Left kidney (tissue), 2 donors: ENCODE results near the gene KLF7. TPM values are rescaled to one million over a fixed set of nuclear protein-coding genes. Genes with fewer than 3 reads are reported as not detected.

Source experiments
- DNase-seq: peaks from one replicate; pipeline ENCODE4 v3.0.0-alpha.2; 2013
- polyA plus RNA-seq: library from polyadenylated mRNA; unstranded; fragments of 120-200 nt; gene quantifications from one replicate; pipeline ENCODE4 v1.2.1, GENCODE V29; 2013; ENCODE audit not compliant: insufficient read length

KLF7 gene
- polyA plus RNA-seq, 1 donor, result 25.7 TPM

- DNase-seq, result no peak
Measured at GRCh38 chr2:207126724-207127308, 38.9 kb downstream of the KLF7 start.

- no peak for DNase-seq
Measured at GRCh38 chr2:207123776-207124391, 41.9 kb downstream of the KLF7 start.

- no peak for DNase-seq
Measured at GRCh38 chr2:207123335-207123744, 42.4 kb downstream of the KLF7 start.

DNA sequence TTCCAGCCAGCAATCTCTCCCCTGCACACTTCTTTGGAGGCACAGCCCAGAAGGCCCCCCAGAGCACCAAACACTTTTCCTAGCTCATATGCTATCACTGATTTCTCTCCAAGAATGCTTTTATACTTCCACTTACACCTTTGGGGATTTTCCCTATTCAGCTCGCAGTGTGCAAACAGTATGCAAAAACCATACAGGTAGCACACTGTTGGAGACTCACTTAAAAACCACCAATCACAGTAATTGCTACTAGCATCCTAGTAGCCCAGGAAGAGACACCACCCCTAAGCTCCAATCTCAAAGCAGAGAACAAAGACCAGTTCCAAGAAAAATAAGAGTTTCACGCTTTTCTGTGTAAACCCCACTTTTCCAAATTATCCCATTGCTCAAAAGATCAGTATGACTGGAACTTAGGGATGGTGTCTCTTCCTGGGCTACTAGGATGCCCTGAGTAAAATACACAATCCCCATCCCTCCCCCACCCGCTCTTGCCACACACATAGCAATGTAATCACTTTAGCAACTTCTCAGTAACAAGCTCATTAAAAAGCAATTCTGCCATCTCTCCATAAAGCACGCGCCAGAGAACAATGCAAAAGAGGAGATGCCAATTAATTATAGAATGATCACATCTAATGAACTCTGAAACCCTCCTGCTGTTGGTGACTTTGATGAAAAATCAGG lies 43.0 kb downstream of the KLF7 start:
- no peak for DNase-seq

GRCh38 chr2:207121784-207122183 lies 44.0 kb downstream of the KLF7 start:
- no peak for DNase-seq

- no peak for DNase-seq
Measured at GRCh38 chr2:207119048-207119447, 46.7 kb downstream of the KLF7 start.

- no peak for DNase-seq
Measured at GRCh38 chr2:207117668-207118067, 48.1 kb downstream of the KLF7 start.

GRCh38 chr2:207115715-207116364 lies 49.9 kb downstream of the KLF7 start:
- DNase-seq, result no peak

DNA sequence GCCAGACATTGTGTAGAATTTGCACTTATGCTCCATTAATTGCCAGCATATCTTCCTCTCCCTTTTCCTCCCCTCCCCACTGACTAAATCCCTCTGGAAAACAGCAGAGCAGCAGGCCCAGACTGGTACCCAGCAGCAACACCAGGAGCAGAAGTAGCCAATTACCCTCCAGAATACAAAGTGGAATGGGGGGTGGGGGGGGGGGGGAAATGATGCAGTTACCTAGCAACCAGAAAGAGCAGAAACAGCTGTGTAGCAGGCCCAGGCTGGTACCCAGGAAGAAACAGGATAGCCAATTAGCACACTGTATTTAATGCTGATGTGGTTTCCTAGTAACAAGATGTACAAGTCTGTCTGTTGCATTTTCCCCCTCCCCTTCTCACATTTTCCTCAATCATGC lies 52.3 kb downstream of the KLF7 start:
- DNase-seq, result no peak

DNA sequence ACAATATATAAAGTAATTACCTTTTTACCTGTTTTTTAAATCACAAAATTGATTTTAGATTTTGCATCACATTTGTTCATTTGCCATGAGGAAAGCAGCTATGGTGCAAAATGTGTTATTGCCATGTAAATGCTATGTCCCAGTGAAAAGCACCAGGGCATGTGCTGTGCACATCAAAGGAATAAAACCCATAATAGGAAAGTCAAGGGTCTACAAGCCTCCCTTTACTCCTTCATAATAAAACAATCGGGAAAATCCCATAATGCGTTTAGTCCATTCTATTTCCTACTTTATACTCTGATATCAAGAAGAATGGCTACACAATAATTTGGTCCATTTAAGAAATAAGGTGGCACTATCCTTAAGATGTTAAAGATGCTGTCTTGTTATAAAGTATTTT lies 53.0 kb downstream of the KLF7 start:
- no peak for DNase-seq

GRCh38 chr2:207112383-207112782 lies 53.4 kb downstream of the KLF7 start:
- DNase-seq, result no peak

DNA sequence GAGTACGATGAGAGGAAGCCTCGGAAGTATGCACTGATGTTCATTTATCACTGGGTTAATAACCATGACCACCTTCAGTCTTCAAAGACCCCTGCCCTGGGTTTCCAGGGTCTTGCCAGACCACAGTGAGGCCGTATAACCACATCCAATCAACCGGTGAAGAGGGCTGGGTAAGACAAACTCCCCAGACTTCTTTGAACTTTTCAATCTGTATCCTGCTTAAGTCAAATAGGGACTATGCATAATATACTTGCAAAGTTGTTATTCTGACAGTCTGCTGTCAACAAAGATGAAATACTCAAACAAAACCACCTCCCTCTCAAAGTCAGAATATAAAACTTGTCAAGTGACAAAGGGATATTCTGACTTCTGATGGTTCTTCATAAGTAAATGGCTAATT lies 54.0 kb downstream of the KLF7 start:
- no peak for DNase-seq

DNA sequence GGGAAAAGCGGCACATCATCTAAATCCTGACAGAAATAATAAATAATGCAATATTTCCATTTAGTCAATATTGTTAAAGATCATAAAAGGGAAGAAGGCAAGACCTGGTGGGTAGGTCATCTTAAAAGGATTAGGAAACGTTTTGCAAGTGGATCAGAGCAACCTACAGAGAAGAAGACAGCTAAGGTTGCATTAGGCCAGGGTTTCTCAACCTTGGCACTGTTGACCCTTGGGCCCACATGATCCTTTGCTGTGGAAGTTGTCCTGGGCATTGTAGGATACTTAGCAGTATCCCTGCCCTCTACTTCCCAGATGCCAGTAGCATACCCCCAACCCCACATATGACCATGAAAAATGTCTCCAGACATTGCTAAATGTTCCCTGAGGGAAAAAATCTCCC lies 55.0 kb downstream of the KLF7 start:
- no peak for DNase-seq

- DNase-seq, result no peak
Measured at GRCh38 chr2:207110310-207110709, 55.4 kb downstream of the KLF7 start.

- DNase-seq, result no peak
Measured at GRCh38 chr2:207109768-207110167, 56.0 kb downstream of the KLF7 start.

GRCh38 chr2:207108440-207108839 lies 57.3 kb downstream of the KLF7 start:
- no peak for DNase-seq

GRCh38 chr2:207107551-207107950 lies 58.2 kb downstream of the KLF7 start:
- DNase-seq, result no peak

DNA sequence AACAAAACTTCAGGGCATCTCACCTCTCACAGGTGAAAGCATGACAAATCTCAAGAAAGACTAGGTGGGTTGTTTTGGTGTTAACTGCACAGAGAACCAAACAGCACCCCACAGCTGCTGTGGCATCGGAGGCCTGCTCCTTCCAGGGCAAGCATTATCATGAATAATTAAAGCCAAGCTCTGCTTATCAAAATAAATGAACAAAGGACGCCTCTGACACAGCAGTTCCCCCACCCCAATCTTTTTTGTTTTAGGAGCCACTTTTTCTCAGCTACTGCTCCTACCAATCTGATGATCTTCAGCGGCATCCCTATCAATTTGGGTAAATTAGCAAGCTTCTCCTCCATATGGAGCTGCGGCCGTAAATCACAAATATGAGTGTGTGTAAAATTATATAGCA lies 58.6 kb downstream of the KLF7 start:
- DNase-seq, result no peak

DNA sequence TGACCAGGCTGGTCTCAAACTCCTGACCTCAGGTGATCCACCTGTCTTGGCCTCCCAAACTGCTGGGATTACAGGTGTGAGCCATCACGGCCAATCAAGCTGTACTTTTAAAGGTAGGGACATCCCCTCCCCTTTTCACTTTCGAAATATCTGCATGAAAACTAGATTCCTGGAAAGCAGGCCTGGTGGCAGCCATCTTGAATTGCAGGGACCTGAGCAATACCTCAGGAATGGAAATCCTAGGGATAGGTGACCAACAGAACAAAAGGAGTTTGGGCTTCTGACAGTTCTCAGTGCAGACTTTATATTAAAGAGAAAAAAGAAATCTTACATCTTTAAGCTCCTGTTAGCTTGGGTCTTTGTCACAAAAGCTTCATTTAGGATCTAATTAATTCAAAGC lies 62.6 kb downstream of the KLF7 start:
- DNase-seq, result no peak

- DNase-seq, result no peak
Measured at GRCh38 chr2:207101984-207102383, 63.8 kb downstream of the KLF7 start.

- no peak for DNase-seq
Measured at GRCh38 chr2:207097278-207097677, 68.5 kb downstream of the KLF7 start.

DNA sequence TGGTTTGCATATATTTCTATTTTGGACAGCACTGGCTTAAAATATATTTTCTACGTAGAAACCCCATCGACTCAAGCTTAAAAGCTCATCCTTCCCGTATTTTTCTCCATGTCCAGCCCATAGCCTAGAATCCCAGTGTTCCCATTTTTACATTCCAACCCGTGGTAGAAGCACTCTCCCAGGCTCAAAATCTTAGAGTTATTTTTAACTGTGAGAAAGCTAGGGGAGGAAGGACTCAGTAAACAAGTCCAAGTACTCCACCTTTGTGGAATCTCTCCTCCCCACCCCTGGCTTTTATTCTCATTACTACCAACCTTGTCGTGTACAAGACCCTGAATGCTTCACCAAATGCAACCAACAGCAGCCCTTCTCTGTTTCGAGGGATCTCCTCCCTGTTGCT lies 69.8 kb downstream of the KLF7 start:
- no peak for DNase-seq

GRCh38 chr2:207093234-207093633 lies 72.5 kb downstream of the KLF7 start:
- DNase-seq, result no peak
